ENCODE measurements around the gene TUT1. TPM values are rescaled to one million over a fixed set of nuclear protein-coding genes. Genes with fewer than 3 reads are reported as not detected.
"Not testable (repeated sequence)": the region's sequence is repeated elsewhere in the genome, so short reads cannot be mapped to it uniquely, and the experiment has no call there.

The TUT1 gene
- total RNA-seq, 1 donor from 2014 or later: 2.4 TPM

DNA sequence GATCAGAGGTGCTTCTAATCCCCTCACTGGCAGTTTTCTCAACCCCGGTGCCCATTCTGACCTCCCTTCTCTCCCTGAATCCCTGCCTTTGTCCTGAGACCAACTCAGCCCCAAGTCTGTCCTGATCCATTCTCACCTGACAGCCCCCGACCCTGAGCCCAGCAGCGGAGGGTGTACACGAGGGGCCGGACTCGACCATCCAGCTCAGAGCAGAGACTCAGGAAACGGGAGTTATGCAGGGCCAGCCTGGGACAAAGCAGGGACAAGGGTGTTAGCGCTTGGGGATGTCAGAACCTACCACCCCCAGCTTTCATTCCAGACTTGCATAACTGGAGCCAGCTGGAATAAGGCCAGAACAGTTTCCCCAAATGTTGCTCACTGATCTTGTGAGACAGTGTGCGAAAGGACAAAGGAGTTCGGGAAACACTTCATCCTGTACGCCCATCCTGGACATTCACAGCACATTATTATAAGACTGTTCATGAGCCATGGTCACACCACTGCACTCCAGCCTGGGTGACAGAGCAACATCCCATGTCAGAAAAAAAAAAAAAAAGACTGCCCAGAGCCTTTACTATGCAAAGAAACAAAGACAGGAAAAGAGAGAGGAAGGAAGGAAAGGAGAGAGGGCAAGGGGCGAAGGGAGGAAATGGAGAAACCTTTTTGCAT lies 14.1 kb downstream of the TUT1 start:
- no peak for DNase-seq (ENCODE audit: low spot score)

DNA sequence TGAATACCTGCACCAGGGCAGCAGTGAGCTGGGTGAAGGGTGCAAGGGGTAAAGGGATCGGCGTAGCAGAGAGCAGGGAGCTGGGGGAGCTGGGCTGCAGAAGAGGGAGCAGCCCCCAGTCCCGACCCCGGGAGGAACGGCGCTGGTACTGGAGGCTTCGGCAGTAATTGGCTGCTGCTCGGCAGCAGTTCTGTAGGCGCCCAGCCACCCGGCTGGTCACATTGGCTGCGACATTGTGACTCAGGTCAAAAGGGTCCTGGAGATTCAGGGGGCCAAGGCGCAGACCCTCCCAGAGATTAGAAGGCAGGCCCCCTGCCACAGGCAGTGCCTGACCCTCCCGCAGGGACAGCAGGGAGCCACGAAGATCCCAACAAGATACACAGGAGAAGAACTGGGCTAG lies 15.5 kb downstream of the TUT1 start:
- no peak for DNase-seq (ENCODE audit: low spot score)

DNA sequence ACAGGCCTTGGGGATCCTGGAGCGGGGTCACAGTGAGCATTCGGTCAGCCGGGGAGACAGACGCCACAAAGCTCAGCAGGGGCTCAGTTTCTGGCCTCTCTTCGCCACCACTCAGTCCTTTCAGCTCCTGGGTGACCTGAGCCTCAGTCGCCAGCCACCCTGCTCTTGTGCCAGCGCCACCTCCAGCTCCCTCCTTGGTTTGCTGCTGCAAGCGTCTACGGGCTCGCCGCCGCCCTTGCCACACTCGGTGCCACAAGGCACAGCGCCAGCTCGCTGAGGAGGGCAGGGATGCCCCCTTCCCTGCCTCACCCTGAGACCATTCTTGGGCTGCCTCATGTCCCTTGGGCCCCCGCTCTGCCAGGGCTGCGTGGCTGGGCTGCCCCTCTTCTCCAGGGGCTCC lies 16.2 kb downstream of the TUT1 start:
- DNase-seq (ENCODE audit: low spot score): no peak

DNA sequence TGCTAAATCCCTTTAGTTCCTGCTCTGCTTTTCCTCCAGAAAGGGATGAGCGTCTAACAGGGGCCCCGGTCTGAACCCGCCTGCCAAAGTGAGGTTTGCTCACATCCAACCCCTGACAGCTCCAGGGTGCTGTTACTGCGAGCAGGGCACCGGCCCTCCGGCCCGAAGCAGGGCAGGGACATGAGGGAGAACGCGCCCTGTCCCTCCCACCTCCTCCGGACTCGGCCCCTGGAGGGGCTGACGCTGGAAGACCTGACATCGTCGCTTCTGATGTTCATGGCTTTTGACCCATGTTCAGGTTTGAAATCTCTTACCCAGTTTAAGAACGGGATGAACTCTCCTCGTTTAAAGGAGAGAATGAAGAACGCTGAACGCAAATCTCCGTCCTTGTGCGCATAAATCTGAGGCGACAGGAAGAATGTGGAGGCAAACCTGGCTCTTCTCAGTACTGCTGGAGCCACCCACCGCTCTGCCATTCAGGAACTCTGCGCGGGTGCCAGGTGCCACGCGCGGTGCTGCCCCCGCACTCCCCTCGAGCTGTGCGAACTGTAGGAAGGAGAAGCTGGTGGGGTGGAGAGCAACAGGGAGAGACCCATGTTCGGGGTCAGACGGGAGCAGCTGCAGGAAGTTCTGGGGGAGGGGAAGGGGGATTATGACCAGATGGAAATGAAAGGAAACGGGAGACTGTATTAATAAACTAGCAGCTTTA lies 16.8 kb downstream of the TUT1 start:
- DNase-seq (ENCODE audit: low spot score): peak; percentile 61

DNA sequence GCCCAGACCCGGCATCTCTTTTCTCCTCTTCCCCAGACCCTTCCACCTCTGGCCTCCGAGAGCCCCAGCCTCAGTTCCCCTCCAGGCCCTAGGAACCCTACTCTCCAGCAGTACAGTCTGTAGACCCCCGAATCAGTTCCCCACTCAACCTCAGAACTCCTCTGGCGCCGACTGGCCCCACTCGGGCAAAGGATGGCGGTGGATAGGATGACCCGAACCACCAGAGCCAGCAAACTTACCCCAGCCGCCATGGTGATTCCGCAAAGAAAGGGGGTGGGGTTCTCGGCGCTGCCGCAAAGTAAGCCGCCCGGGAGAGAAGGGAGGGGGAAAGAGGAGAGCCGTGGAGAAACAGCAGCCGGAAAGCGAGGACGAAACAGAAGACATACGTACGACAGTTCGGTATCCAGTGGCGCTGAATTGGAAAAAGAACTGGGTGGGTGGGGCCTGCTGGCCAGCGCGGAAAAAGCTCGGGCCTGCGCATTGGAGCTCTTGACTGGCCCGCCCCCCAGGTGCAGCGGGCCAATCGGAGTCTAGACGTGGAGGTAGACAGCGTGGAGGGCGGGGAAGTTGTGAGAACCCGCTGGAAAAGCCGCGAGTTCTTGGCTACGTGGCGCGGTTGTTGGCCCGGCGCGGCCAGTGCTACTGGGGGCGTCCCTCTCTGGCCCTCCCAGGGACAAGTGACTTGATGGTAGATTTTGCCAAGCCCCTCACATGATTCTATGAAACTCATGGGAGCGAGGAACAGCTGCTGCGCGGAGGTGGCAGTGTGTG lies 17.5 kb downstream of the TUT1 start, which contains the start of gene EEF1G:
Gene EEF1G, minus strand, starts transcription at position 300 of the 771 bp plus-strand sequence. Its CDS starts 49 bp downstream, at position 251.
- DNase-seq (ENCODE audit: low spot score): peak; percentile 100

DNA sequence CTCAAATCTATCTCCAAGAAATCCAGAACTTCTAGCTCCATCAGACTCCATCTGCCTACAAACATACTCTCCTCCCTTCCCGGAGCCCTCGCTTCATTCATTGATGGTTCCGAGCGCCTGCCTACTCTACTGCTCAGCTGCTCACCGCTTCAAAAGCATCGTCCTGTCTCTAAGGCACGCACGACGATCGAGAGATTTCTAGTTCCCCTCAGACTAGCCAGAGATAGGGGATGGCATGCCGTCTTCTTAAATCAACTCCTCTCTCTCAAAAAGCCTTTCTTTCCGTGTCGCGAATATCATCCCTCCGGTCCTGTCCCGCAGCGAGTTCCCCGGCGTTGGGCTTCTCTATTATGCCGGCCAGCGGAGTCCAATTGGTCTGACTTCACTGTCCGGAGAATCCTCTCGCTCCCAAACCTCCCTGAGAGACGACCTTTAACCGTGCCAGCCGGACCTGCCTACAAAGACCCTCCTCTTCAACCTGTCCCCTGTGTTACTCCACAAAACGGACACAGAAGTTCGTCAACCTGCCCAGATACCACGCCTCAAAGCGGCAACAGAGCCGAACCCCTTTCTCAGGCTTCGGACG lies 18.2 kb downstream of the TUT1 start:
- peak; percentile 25 for DNase-seq (ENCODE audit: low spot score)

DNA sequence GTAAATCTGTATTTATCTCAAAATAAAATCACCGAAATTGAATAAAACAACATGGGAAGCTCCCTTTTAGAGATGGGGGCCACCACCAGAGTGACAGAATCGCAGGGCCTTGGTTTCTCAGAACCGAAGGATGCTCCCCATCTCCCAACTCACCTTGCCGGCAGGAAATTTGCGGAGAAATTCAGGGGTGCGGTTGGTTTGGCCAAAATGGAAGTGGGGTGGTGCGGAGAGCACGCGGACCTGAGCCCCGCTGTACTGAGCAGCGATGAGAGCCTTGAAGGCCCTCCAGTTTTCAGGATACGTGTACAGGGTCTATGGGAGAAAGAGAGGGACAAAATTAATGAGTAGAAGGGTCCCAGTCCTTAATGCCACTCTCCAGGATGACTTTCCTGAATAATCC lies 18.9 kb downstream of the TUT1 start:
- no peak for DNase-seq (ENCODE audit: low spot score)

DNA sequence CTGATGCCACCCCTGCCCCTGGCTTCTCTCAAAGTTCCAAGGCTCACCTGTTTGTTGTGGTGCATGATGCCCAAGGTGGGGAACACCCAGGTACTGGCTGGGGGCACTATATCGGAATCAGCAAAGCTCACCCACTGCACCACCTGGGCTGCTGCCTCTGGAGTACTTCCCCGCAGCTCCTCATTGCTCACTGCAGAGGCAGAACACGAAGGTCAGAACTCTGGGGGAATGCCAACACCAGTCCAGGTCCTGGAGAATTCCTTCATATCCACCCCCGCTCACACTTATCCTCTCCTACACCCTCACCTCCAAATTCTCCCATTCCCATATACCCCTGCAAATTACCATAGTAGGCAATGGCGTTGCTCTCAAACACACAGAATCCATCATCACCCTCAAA lies 19.8 kb downstream of the TUT1 start:
- DNase-seq (ENCODE audit: low spot score): not testable (repeated sequence)

DNA sequence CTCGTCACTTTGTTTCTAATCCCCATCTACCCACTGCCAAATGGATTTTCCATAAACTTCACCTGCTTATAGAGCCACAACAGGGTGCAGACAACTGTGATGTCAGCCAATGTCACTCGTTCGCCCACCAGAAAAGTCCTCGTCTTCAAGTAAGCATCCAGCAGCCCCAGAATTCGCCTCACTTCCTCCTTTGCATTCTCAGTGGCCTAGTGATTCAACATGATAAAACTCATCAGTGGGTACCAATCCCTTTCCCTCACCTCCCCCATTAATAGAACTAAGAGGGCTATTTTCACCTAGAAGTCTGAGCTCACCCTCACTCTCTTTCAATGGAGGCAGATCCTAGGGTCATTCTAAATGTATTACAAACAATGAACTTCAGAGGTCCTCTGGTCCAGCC lies 20.4 kb downstream of the TUT1 start:
- not testable (repeated sequence) for DNase-seq (ENCODE audit: low spot score)

DNA sequence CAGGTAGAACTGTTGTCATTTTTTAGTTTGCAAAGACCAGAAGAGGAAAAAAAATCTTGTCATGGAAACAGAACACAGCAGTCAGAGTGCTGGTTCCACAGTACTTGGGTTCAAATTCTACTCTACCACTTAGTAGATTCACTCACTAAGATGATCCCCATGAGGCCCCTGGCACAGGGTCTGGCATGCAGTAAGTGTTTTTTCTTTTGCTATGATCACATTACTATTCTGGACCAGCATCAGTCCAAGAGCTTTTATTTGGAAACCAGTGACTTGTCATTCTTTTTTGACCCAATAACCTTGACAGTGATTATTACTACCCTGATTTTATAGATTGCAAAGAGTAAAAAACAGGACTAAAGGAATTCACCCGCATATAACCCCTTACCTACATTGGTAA lies 21.7 kb downstream of the TUT1 start:
- DNase-seq (ENCODE audit: low spot score): no peak

DNA sequence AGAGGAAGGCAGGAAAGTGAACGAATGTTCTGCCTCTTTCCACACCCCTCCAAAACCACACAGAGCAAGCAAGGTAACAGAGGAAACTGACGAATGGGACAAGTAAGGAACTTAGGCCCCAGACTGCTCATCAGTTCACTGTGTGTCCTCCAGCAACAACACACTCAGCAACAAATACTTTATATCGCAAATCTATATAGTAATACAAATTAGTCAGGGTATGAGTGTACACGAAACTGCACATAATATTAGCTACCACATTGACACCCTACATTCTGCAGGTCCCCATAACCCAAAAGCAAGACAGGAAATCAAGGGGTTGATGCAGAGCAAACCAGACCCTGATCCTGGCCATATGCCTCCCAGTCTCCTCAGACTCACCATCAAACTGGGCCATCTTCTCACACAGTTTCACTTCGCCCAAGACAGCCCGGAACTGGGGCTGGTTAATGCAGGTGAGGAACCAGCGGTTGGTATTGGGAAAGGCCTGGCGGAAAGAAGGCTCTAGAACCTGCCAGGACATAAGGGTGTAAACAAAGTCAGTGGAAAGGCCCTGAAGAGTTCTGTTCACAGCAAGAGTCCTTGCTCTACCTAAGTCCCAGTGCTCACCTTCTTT lies 24.2 kb downstream of the TUT1 start:
- no peak for DNase-seq (ENCODE audit: low spot score)

DNA sequence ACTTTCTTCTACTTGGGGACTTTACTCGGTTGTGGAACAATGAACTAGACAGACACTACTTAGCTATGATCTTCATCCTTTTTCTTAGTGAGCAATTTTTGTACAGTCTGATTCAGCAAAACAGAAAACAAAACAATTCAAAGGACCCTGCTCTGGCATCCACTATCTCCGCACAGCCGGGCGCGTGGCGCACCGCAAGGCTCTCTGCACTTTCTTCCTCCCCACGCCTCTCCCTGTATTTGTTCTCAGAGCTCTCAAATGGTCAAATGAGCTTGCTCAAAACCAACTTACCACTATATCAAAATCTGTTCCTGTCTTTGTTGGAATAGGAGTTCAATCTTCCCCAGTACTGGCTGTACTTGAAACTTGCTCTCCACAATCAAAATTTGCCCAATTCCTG lies 25.1 kb downstream of the TUT1 start:
- DNase-seq (ENCODE audit: low spot score): no peak

DNA sequence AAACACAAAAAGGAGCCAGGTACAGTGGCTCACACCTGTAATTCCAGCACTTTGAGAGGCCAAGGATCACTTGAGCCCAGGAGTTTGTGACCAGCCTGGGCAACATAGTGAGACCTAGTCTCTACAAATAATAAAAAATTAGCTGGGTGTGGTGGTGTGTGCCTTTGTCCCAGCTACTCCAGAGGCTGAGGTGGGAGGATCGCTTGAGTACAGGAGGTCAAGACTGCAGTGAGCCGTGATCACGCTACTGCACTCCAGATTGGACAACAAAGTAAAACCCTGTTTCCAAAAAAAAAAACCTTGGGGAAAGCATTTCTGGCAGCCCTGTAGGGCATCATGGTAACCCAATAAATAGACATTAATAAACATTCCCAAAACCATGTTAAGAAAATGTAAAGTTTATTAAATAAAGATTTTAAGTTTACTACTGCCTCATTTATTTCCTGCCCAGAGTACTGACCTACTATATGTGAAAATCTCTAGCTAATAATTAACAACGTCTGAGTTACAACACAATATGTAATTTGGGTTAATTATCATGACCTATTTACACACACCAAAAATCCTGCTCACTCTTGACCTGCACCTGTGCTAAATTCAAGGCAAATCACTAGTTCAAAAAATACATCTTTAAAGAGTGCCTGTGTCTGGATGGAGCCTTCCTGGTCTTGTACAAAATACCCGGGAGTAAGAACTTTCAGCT lies 26.1 kb downstream of the TUT1 start:
- DNase-seq (ENCODE audit: low spot score): no peak

DNA sequence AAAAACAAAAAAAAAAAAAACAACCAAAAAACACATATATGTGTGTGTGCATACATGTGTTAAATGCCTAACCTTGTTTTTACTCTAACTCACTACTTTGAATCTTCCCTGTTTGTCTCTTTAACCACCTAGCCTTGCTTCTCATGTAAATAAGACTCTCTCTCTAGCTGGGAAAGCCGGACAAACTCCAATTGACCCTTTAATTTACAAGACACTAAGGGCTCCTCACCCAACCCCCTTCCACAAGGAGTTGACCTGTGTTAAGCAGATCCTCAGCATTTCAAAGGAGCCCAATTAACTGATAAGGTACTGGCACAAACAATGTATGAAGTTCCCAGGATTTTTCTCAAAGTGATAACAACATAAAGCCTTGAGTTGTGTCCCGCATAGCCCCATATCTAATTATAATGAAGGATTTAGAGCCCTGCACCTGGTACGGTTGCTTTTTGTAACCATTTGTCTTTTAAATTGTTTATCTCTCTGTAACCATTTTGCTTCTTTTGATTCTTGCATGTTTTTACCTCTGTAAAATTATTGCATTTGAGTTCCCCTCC lies 29.6 kb downstream of the TUT1 start:
- DNase-seq (ENCODE audit: low spot score): not testable (repeated sequence)

DNA sequence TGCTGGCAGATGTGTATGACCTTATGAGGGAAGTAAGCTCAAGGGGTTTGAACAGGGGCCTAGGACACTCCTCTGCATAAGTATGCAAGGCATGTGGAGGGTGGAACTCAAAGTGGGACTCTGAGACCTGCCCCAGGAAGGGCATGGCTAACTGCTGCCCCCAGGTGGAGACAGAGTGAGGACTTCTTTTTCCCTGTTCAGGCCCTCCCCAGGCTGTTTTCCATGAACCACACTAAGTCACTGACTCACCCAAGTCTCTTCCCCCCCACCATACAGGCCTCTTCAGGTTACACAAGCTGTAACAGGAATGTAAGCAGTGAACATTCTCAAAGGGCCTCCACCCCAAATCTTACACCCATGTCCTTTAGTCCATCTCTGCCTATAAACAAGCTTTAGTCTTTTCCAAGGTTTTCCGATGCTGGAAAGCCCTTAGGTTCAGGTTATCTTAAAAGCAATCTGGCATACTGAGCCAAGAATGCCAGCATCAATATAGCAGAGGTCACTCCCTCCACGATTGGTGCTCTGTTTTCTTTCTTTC lies 30.7 kb downstream of the TUT1 start:
- peak; percentile 98 for DNase-seq (ENCODE audit: low spot score)

DNA sequence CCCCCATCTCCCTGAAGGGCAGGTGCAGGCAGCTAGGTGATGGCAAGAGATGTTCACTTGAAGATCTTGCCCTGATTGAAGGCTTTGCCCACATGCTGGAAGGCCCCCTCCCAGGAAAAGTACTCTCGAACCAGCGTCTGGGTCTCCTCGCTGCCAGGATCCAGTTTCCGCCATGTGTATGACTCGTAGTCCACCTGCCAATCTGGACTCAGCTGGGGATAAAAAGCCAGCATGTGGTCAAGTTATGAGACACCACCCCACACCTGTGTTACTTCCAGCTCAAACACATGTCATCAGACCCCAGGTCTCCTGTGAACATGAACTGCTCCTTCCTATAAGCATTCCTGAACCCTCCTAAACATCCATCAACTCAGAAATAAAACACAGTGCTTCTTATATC lies 31.7 kb downstream of the TUT1 start:
- not testable (repeated sequence) for DNase-seq (ENCODE audit: low spot score)

DNA sequence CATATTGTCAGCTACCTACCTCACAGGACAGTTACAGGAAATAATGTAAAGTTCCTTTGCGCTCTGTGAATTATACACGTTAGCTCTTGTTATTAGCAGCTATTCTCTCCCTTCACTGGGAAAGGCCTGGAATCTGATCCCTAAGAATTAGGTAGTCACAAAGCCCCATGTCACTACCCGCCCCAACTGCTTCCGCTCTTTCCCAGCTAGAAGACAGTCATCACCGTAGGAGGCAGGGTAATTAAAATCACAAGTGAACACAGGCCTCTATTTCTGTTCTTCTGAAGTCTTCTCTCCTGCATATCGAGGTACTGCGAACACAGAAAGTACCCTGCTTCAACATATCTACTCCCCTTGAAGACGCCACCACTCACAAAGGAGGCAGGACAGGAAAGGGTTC lies 32.1 kb downstream of the TUT1 start:
- no peak for DNase-seq (ENCODE audit: low spot score)

DNA sequence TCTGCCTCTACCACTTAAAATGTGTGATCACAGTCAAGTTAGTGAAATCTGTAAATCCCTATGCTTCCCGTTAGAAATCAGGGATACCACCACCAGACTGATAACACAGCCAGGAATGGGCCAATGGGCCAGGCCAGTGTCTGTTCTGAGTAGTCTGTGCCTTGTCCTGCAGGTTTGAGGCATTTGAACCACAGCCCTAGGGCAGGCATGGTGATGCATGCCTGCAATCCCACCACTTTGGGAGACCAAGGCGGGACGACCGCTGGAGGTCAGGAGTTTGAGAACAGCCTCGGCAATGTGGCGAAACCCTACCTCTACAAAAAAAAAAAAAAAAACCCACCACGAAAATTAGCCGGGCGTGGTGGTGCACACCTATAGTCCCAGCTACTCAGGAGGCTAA lies 32.7 kb downstream of the TUT1 start:
- no peak for DNase-seq (ENCODE audit: low spot score)

DNA sequence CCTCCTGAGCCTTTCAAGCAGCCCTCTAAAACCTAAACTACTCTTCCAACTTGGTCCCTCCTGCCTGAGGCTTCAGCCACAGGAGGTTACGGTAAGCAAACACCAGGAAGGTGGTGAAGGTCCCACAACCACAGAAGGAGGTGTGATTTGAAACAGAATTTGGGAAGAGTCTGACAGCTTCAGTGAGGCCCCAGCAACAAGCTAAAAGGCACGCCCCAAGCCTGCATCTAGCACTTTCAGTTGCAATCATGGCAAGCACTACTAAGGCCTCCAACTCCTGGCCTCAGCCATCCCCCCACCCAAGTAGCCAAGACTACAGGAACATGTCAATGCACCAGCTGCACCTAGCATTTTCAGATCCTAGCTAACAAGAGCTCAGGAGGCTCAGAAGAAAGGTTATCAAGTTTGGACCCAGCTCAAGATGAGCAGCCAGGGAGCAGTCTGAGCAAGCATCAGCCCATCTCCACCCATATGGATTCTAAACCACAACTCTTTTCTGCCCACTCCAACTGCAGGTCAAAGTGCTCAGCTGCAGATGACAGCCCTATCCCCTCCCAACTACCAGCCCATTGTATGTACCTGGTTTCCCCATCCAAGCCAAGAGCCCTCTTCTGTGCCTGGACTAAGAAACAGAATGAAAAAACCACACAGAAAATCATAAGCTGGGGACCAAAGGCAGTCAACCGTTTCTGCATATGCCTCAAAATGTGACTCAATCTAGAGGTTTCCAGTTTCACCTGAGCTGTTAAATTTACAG lies 34.3 kb downstream of the TUT1 start:
- DNase-seq (ENCODE audit: low spot score): peak; percentile 19

All from umbilical cord (tissue), 2 donors.